Muscle of leg (tissue), 16 donors: Measurements from ENCODE around the gene SORBS1. TPM values are rescaled to one million over a fixed set of nuclear protein-coding genes. Genes with fewer than 3 reads are reported as not detected.

Experiments used
- DNase-seq: peaks from one replicate; pipeline ENCODE4 v3.0.0; 2013
- H3K27ac ChIP-seq: one replicate; pipeline ENCODE4 v1.5.1; 2013; ENCODE audit warnings: mild to moderate bottlenecking, low read length, control low read depth
- H3K27me3 ChIP-seq: one replicate; pipeline ENCODE4 v1.6.1; 2013; ENCODE audit warnings: low read length; ENCODE audit not compliant: control insufficient read depth, insufficient read depth
- H3K36me3 ChIP-seq: one replicate; pipeline ENCODE4 v1.6.1; 2013; ENCODE audit warnings: low read length; ENCODE audit not compliant: control insufficient read depth, insufficient read depth
- H3K4me1 ChIP-seq: one replicate; pipeline ENCODE4 v1.6.1; 2013; ENCODE audit warnings: low read length; ENCODE audit not compliant: control insufficient read depth, insufficient read depth
- H3K4me3 ChIP-seq: one replicate; pipeline ENCODE4 v1.5.1; 2013; ENCODE audit warnings: low read length, control low read depth
- H3K9me3 ChIP-seq: replicated peaks from 2 replicates; pipeline ENCODE4 v1.6.1; 2013; ENCODE audit warnings: low read depth, low read length; ENCODE audit not compliant: control insufficient read depth
- WGBS: methylation state at CpG from one replicate; pipeline ENCODE4 v1.1.5; 2013; ENCODE audit warnings: missing lambda C conversion rate; ENCODE audit not compliant: insufficient coverage; 5-methylcytosine and 5-hydroxymethylcytosine counted together
- long read RNA-seq, 11 donors: transcript quantifications; one replicate each; lab custom pipeline, GENCODE V29; 2026
- polyA plus RNA-seq, 8 donors: library from polyadenylated mRNA; unstranded; fragments of 120-200 nt; gene quantifications; one replicate each; pipeline versions ENCODE4 v1.2.1 to v1.2.3, GENCODE V29; 2013; ENCODE audit warnings: inconsistent platforms in 1 of 8, low replicate concordance in 1 of 8; ENCODE audit not compliant: insufficient read length in 8 of 8, insufficient read depth in 1 of 8
- total RNA-seq: library from RNA; stranded (reverse); fragments of 120-200 nt; gene quantifications from one replicate; pipeline ENCODE4 v1.2.4, GENCODE V29; 2013

The SORBS1 gene
- 50.4 TPM for total RNA-seq
- 100 to 1,000 TPM in 1 of 8 donors, 10 to 100 TPM in 7; 52.1 to 104 (median 63.5) TPM for polyA plus RNA-seq
- long read RNA-seq, donor 1: 0 reads
- long read RNA-seq, donor 2, partial matches to known transcripts: 0 of 1 reads
- long read RNA-seq, donor 2, other reads (novel, unspliced or antisense): 0 of 1 reads
- long read RNA-seq, donor 3, partial matches to known transcripts: 0 of 2 reads
- long read RNA-seq, donor 3, other reads (novel, unspliced or antisense): 0 of 2 reads
- long read RNA-seq, donor 4, partial matches to known transcripts: 0 of 2 reads
- long read RNA-seq, donor 4, other reads (novel, unspliced or antisense): 0 of 2 reads
- long read RNA-seq, donor 5, partial matches to known transcripts: 11 of 11 reads
- long read RNA-seq, donor 5, other reads (novel, unspliced or antisense): 0 of 11 reads
- long read RNA-seq, donor 6, full-length matches to known transcripts: 1 of 1 reads
- long read RNA-seq, donor 6, partial matches to known transcripts: 0 of 1 reads
- long read RNA-seq, donor 6, other reads (novel, unspliced or antisense): 0 of 1 reads
- long read RNA-seq, donor 7, partial matches to known transcripts: 0 of 2 reads
- long read RNA-seq, donor 7, other reads (novel, unspliced or antisense): 0 of 2 reads
- long read RNA-seq, donor 8, partial matches to known transcripts: 0 of 1 reads
- long read RNA-seq, donor 8, other reads (novel, unspliced or antisense): 0 of 1 reads
- long read RNA-seq, donor 9: 0 reads
- long read RNA-seq, donor 10, partial matches to known transcripts: 9 of 13 reads
- long read RNA-seq, donor 10, other reads (novel, unspliced or antisense): 0 of 13 reads
- long read RNA-seq, donor 11: 0 reads

- Histone ChIP-seq H3K9me3 (no peaks in the 10 kb centered on the region), H3K36me3 (no peaks in the 10 kb centered on the region), H3K4me3 (peak within 1 kb of the TSS; percentile 90), H3K27me3 (peaks cover 11% of the 10 kb centered on the region), H3K4me1 (peaks cover 14% of the 10 kb centered on the region), H3K27ac (peak within 1 kb of the TSS; percentile 75)
- 2% methylated on average over 72 of the region's 77 CpGs for WGBS
- DNase-seq: peak; percentile 99
These were observed at the start of gene SORBS1 for GRCh38 chr10:95561177-95561863. Gene SORBS1, minus strand, starts transcription at chr10:95561371. Its CDS starts 120,236 bp downstream, at chr10:95441135.

GRCh38 chr10:95610727-95611126 lies 49.6 kb upstream of the SORBS1 start:
- H3K27me3 ChIP-seq: no peaks in the 10 kb centered on the region
- no CpG with 5 or more reads among the region's 3 CpGs for WGBS
- H3K4me3 ChIP-seq: no peak overlapping the region
- no peak overlapping the region for H3K27ac ChIP-seq
- peaks cover 84% of the 10 kb centered on the region for H3K36me3 ChIP-seq
- no peak for DNase-seq
- no peaks in the 10 kb centered on the region for H3K9me3 ChIP-seq
- no peaks in the 10 kb centered on the region for H3K4me1 ChIP-seq

- no CpG with 5 or more reads among the region's 3 CpGs for WGBS
- Histone ChIP-seq H3K27ac (no peak overlapping the region), H3K4me3 (no peak overlapping the region), H3K4me1 (peaks cover 21% of the 10 kb centered on the region), H3K9me3 (no peaks in the 10 kb centered on the region), H3K36me3 (peaks cover 63% of the 10 kb centered on the region), H3K27me3 (no peaks in the 10 kb centered on the region)
- DNase-seq: no peak
These were observed 45.8 kb upstream of the SORBS1 start for GRCh38 chr10:95606922-95607321.

GRCh38 chr10:95605163-95605562 lies 44.0 kb upstream of the SORBS1 start:
- no peaks in the 10 kb centered on the region for H3K9me3 ChIP-seq
- peaks cover 45% of the 10 kb centered on the region for H3K36me3 ChIP-seq
- WGBS: 64% methylated on average over 3 of the region's 3 CpGs
- H3K4me3 ChIP-seq: no peak overlapping the region
- peaks cover 21% of the 10 kb centered on the region for H3K4me1 ChIP-seq
- peak overlapping the region; percentile 9 for H3K27ac ChIP-seq
- DNase-seq: peak; percentile 16
- H3K27me3 ChIP-seq: no peaks in the 10 kb centered on the region

- no peaks in the 10 kb centered on the region for H3K9me3 ChIP-seq
- DNase-seq: peak; percentile 21
- H3K36me3 ChIP-seq: peaks cover 40% of the 10 kb centered on the region
- peak overlapping the region; percentile 9 for H3K27ac ChIP-seq
- H3K4me1 ChIP-seq: peaks cover 21% of the 10 kb centered on the region
- H3K4me3 ChIP-seq: no peak overlapping the region
- no peaks in the 10 kb centered on the region for H3K27me3 ChIP-seq
These were observed 43.5 kb upstream of the SORBS1 start for GRCh38 chr10:95604630-95605029.

GRCh38 chr10:95602382-95602781 lies 41.2 kb upstream of the SORBS1 start:
- no peak for DNase-seq
- Histone ChIP-seq H3K27me3 (no peaks in the 10 kb centered on the region), H3K9me3 (no peaks in the 10 kb centered on the region), H3K4me3 (no peak overlapping the region), H3K36me3 (peaks cover 24% of the 10 kb centered on the region), H3K27ac (no peak overlapping the region), H3K4me1 (peaks cover 21% of the 10 kb centered on the region)
- WGBS: 29% methylated on average over 1 of the region's 6 CpGs

- H3K27ac ChIP-seq: no peak overlapping the region
- H3K9me3 ChIP-seq: no peaks in the 10 kb centered on the region
- no peak overlapping the region for H3K4me3 ChIP-seq
- H3K27me3 ChIP-seq: no peaks in the 10 kb centered on the region
- peaks cover 15% of the 10 kb centered on the region for H3K36me3 ChIP-seq
- H3K4me1 ChIP-seq: peaks cover 21% of the 10 kb centered on the region
- 4% methylated on average over 5 of the region's 6 CpGs for WGBS
- peak; percentile 95 for DNase-seq
These were observed 40.0 kb upstream of the SORBS1 start for GRCh38 chr10:95601116-95601719.

- H3K9me3 ChIP-seq: no peaks in the 10 kb centered on the region
- no CpG with 5 or more reads among the region's 4 CpGs for WGBS
- peaks cover 18% of the 10 kb centered on the region for H3K4me1 ChIP-seq
- no peaks in the 10 kb centered on the region for H3K27me3 ChIP-seq
- no peak overlapping the region for H3K27ac ChIP-seq
- H3K36me3 ChIP-seq: peaks cover 6% of the 10 kb centered on the region
- no peak overlapping the region for H3K4me3 ChIP-seq
- DNase-seq: no peak
These were observed 39.0 kb upstream of the SORBS1 start for GRCh38 chr10:95600158-95600557.

GRCh38 chr10:95597788-95598187 lies 36.6 kb upstream of the SORBS1 start:
- no peaks in the 10 kb centered on the region for H3K9me3 ChIP-seq
- no peak for DNase-seq
- H3K4me3 ChIP-seq: no peak overlapping the region
- no peaks in the 10 kb centered on the region for H3K4me1 ChIP-seq
- no peaks in the 10 kb centered on the region for H3K27me3 ChIP-seq
- WGBS: no CpG with 5 or more reads among the region's 1 CpG
- H3K27ac ChIP-seq: no peak overlapping the region
- no peaks in the 10 kb centered on the region for H3K36me3 ChIP-seq
